ENCODE measurements around the gene MYO16.

Gene MYO16

GRCh38 chr13:108700422-108701170, 71.2 kb downstream of the MYO16 start:
- Histone ChIP-seq H3K9me2 (replicated peaks; ENCODE audit: insufficient read depth, low read length) (no peaks in the 10 kb centered on the region), H3F3A (ENCODE audit: insufficient read depth) (no peaks in the 10 kb centered on the region), H3K9ac (ENCODE audit: low read length) (no peak overlapping the region), H3K27me3 (ENCODE audit: low read length) (no peaks in the 10 kb centered on the region), H3K9me3 (ENCODE audit: insufficient read depth, low read length) (no peaks in the 10 kb centered on the region), H3K36me3 (ENCODE audit: low read length) (no peaks in the 10 kb centered on the region), H3K79me2 (ENCODE audit: insufficient read depth, low read length) (no peaks in the 10 kb centered on the region), H3K27ac (ENCODE audit: low read depth, low read length) (no peak overlapping the region), H4K20me1 (ENCODE audit: low read depth, low read length) (no peaks in the 10 kb centered on the region), H3K4me2 (ENCODE audit: low read depth, low read length, poor library complexity, severe bottlenecking) (no peak overlapping the region), H2AFZ (ENCODE audit: low read depth, low read length, severe bottlenecking) (no peak overlapping the region), H3K4me3 (ENCODE audit: insufficient read depth, low read length, poor library complexity, severe bottlenecking) (no peak overlapping the region)
- TF ChIP-seq EZH2phosphoT487 (conservative IDR thresholded peaks at IDR 0.05; ENCODE audit: low read length) (no peak), CTCF (IDR thresholded peaks at IDR 0.05; ENCODE audit: insufficient read depth, low read length, poor library complexity, severe bottlenecking) (no peak)

DNA sequence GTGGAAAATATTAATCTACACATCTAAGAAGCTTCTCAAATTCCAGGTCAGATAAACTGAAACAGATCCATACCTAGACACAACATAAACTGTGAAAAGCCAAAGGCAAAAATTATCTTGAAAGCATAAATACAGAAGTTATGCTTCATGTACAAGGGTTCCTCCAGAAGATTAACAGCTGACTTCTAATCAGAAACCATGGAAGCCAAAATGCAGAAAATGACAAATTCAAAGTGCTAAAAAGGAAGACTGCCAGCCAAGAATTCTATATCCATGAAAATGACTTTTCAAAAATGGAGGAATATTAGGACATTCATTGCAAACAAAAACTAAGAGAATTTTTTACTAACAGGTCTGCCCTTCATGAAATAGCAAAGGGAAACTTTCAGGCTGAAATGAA, 72.8 kb downstream of the MYO16 start:
- H3K9ac ChIP-seq (ENCODE audit: low read length): no peak overlapping the region
- H3K9me3 ChIP-seq (ENCODE audit: insufficient read depth, low read length): no peaks in the 10 kb centered on the region
- H3F3A ChIP-seq (ENCODE audit: insufficient read depth): no peaks in the 10 kb centered on the region
- no peaks in the 10 kb centered on the region for H4K20me1 ChIP-seq (ENCODE audit: low read depth, low read length)
- no peak overlapping the region for H3K4me2 ChIP-seq (ENCODE audit: low read depth, low read length, poor library complexity, severe bottlenecking)
- no peaks in the 10 kb centered on the region for H3K36me3 ChIP-seq (ENCODE audit: low read length)
- TF ChIP-seq CTCF (IDR thresholded peaks at IDR 0.05; ENCODE audit: insufficient read depth, low read length, poor library complexity, severe bottlenecking) (no peak), EZH2phosphoT487 (conservative IDR thresholded peaks at IDR 0.05; ENCODE audit: low read length) (no peak)
- no peak overlapping the region for H3K4me3 ChIP-seq (ENCODE audit: insufficient read depth, low read length, poor library complexity, severe bottlenecking)
- H3K27me3 ChIP-seq (ENCODE audit: low read length): no peaks in the 10 kb centered on the region
- no peak overlapping the region for H2AFZ ChIP-seq (ENCODE audit: low read depth, low read length, severe bottlenecking)
- no peak overlapping the region for H3K27ac ChIP-seq (ENCODE audit: low read depth, low read length)
- H3K9me2 ChIP-seq (replicated peaks; ENCODE audit: insufficient read depth, low read length): no peaks in the 10 kb centered on the region
- H3K79me2 ChIP-seq (ENCODE audit: insufficient read depth, low read length): no peaks in the 10 kb centered on the region

GRCh38 chr13:108705031-108705430, 75.6 kb downstream of the MYO16 start:
- no peaks in the 10 kb centered on the region for H3F3A ChIP-seq (ENCODE audit: insufficient read depth)
- TF ChIP-seq CTCF (IDR thresholded peaks at IDR 0.05; ENCODE audit: insufficient read depth, low read length, poor library complexity, severe bottlenecking) (no peak), EZH2phosphoT487 (conservative IDR thresholded peaks at IDR 0.05; ENCODE audit: low read length) (no peak)
- H2AFZ ChIP-seq (ENCODE audit: low read depth, low read length, severe bottlenecking): no peak overlapping the region
- no peaks in the 10 kb centered on the region for H4K20me1 ChIP-seq (ENCODE audit: low read depth, low read length)
- no peaks in the 10 kb centered on the region for H3K27me3 ChIP-seq (ENCODE audit: low read length)
- H3K9ac ChIP-seq (ENCODE audit: low read length): no peak overlapping the region
- H3K4me3 ChIP-seq (ENCODE audit: insufficient read depth, low read length, poor library complexity, severe bottlenecking): no peak overlapping the region
- no peaks in the 10 kb centered on the region for H3K9me2 ChIP-seq (replicated peaks; ENCODE audit: insufficient read depth, low read length)
- H3K79me2 ChIP-seq (ENCODE audit: insufficient read depth, low read length): no peaks in the 10 kb centered on the region
- no peaks in the 10 kb centered on the region for H3K9me3 ChIP-seq (ENCODE audit: insufficient read depth, low read length)
- H3K36me3 ChIP-seq (ENCODE audit: low read length): no peaks in the 10 kb centered on the region
- no peak overlapping the region for H3K4me2 ChIP-seq (ENCODE audit: low read depth, low read length, poor library complexity, severe bottlenecking)
- no peak overlapping the region for H3K27ac ChIP-seq (ENCODE audit: low read depth, low read length)
